Measurements from ENCODE around the gene C16orf90.

C16orf90 gene

GRCh38 chr16:3486506-3487215, 8.6 kb downstream of the C16orf90 start:
- no peak for DNase-seq (ENCODE audit: low read depth, low spot score)
- in situ Hi-C loops (cut with HindIII; ENCODE audit: low sequenced_read_pairs), result no loop called here
- TF ChIP-seq, protein P1, sequence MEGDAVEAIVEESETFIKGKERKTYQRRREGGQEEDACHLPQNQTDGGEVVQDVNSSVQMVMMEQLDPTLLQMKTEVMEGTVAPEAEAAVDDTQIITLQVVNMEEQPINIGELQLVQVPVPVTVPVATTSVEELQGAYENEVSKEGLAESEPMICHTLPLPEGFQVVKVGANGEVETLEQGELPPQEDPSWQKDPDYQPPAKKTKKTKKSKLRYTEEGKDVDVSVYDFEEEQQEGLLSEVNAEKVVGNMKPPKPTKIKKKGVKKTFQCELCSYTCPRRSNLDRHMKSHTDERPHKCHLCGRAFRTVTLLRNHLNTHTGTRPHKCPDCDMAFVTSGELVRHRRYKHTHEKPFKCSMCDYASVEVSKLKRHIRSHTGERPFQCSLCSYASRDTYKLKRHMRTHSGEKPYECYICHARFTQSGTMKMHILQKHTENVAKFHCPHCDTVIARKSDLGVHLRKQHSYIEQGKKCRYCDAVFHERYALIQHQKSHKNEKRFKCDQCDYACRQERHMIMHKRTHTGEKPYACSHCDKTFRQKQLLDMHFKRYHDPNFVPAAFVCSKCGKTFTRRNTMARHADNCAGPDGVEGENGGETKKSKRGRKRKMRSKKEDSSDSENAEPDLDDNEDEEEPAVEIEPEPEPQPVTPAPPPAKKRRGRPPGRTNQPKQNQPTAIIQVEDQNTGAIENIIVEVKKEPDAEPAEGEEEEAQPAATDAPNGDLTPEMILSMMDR (IDR thresholded peaks at IDR 0.05; ENCODE audit: low read depth, low read length), result no peak
- H3K4me3 ChIP-seq (ENCODE audit: low read depth, low read length), result no peak overlapping the region

GRCh38 chr16:3485821-3486505, 9.3 kb downstream of the C16orf90 start:
- no peak for DNase-seq (ENCODE audit: low read depth, low spot score)
- in situ Hi-C loops (cut with HindIII; ENCODE audit: low sequenced_read_pairs), result no loop called here
- no peak overlapping the region for H3K4me3 ChIP-seq (ENCODE audit: low read depth, low read length)

GRCh38 chr16:3485097-3485745, 10.1 kb downstream of the C16orf90 start:
- in situ Hi-C loops (cut with HindIII; ENCODE audit: low sequenced_read_pairs), result no loop called here
- H3K4me3 ChIP-seq (ENCODE audit: low read depth, low read length), result no peak overlapping the region
- no peak for DNase-seq (ENCODE audit: low read depth, low spot score)
- TF ChIP-seq, protein P1 (IDR thresholded peaks at IDR 0.05; ENCODE audit: low read depth, low read length), result no peak

More at GRCh38 chr16:3485821-3486505, 9.3 kb downstream of the C16orf90 start:
- TF ChIP-seq, protein P1 (IDR thresholded peaks at IDR 0.05; ENCODE audit: low read depth, low read length), result no peak

GRCh38 chr16:3484318-3485096, 10.8 kb downstream of the C16orf90 start:
- in situ Hi-C loops (cut with HindIII; ENCODE audit: low sequenced_read_pairs), result no loop called here
- TF ChIP-seq, protein P1 (IDR thresholded peaks at IDR 0.05; ENCODE audit: low read depth, low read length), result no peak
- no peak for DNase-seq (ENCODE audit: low read depth, low spot score)
- no peak overlapping the region for H3K4me3 ChIP-seq (ENCODE audit: low read depth, low read length)

DNA sequence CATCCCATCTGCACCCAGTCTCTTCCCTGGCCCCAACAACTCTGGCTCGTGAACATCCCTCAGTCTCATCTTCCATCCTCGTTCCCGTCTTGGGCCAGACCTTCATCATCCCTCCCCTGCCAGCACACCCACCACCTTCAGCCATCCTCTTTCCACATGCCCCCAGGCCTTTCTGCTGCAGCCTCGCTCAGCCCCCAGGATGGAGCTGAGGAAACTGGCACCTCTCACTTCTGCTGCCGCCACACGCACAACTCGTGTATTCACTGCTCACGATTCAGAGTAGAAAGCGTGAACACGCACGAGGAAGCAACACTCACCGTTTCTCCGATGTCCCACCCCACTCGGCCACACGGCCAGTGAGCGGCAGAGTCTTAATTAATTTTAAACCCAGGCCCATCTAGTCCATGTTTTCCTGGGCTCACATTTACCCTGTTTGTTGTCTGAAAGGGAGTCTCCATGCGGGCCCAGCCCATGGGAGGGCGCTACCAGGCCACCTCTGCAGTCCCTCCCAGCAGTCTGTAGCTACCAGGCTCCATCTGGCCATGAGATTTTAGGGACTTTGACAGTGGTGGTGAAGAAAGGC, 12.5 kb downstream of the C16orf90 start:
- no peak overlapping the region for H3K4me3 ChIP-seq (ENCODE audit: low read depth, low read length)
- TF ChIP-seq, protein P1 (IDR thresholded peaks at IDR 0.05; ENCODE audit: low read depth, low read length), result no peak
- in situ Hi-C loops (cut with HindIII; ENCODE audit: low sequenced_read_pairs), result no loop called here
- no peak for DNase-seq (ENCODE audit: low read depth, low spot score)
